Activated naive CD4-positive, alpha-beta T cell treated with anti-CD3 and anti-CD28 coated beads for 36 hours (primary cell): ENCODE measurements around the gene PTH2R. TPM values are rescaled to one million over a fixed set of nuclear protein-coding genes. Genes with fewer than 3 reads are reported as not detected.
"Not testable (repeated sequence)": the region's sequence is repeated elsewhere in the genome, so short reads cannot be mapped to it uniquely, and the experiment has no call there.

Experiments used
- CTCF ChIA-PET: fragments of 350-600 bp; sonication (Branson Sonifier 250); formaldehyde crosslinking; loops from one replicate; lab custom pipeline; 2021; ENCODE audit warnings: antibody characterized with exemption; lab: Charles Lee
- DNase-seq: peaks from one replicate; pipeline ENCODE4 v3.0.0-alpha.2; 2020
- H3K27ac Mint-ChIP-seq: one replicate; pipeline ENCODE4 v1.8.0; 2021; ENCODE audit warnings: mild to moderate bottlenecking, mixed read lengths
- H3K27me3 Mint-ChIP-seq: one replicate; pipeline ENCODE4 v1.8.0; 2021; ENCODE audit warnings: low read depth, mixed read lengths
- H3K36me3 Mint-ChIP-seq: one replicate; pipeline ENCODE4 v1.8.0; 2021; ENCODE audit warnings: low read depth, mixed read lengths
- H3K4me1 Mint-ChIP-seq: one replicate; pipeline ENCODE4 v1.8.0; 2021; ENCODE audit warnings: low read depth, mixed read lengths
- H3K4me3 Mint-ChIP-seq: one replicate; pipeline ENCODE4 v1.8.0; 2021; ENCODE audit warnings: mild to moderate bottlenecking, moderate library complexity, mixed read lengths
- H3K9me3 Mint-ChIP-seq: one replicate; pipeline ENCODE4 v1.8.0; 2021; ENCODE audit warnings: mixed read lengths
- intact Hi-C: fragments of 100-400 bp; cut with micrococcal nuclease; formaldehyde crosslinking; loops from one replicate; pipeline ENCODE4 v1.15.1; 2023
- total RNA-seq, 2 experiments: library from RNA; stranded (reverse); gene quantifications; one replicate each; pipeline ENCODE4 v1.2.3, GENCODE V29; 2021

The PTH2R gene
- total RNA-seq, 2 experiments from 2014 or later = not detected

GRCh38 chr2:208492069-208492468 is 85.5 kb downstream of the PTH2R start:
- peaks cover 1% of the 10 kb centered on the region for H3K9me3 Mint-ChIP-seq
- DNase-seq = no peak
- CTCF ChIA-PET = no interaction called here
- H3K27me3 Mint-ChIP-seq = peaks cover 1% of the 10 kb centered on the region
- no peak overlapping the region for H3K4me3 Mint-ChIP-seq
- H3K36me3 Mint-ChIP-seq = no peaks in the 10 kb centered on the region
- H3K4me1 Mint-ChIP-seq = no peaks in the 10 kb centered on the region
- H3K27ac Mint-ChIP-seq = no peak overlapping the region
- intact Hi-C loops = no loop called here

GRCh38 chr2:208493186-208493585 is 86.6 kb downstream of the PTH2R start:
- no peak for DNase-seq
- Mint-ChIP-seq H3K4me3 (no peak overlapping the region), H3K27me3 (no peaks in the 10 kb centered on the region), H3K27ac (no peak overlapping the region), H3K36me3 (no peaks in the 10 kb centered on the region), H3K9me3 (no peaks in the 10 kb centered on the region), H3K4me1 (no peaks in the 10 kb centered on the region)
- intact Hi-C loops = no loop called here
- CTCF ChIA-PET = no interaction called here

GRCh38 chr2:208496129-208496528 is 89.5 kb downstream of the PTH2R start:
- Mint-ChIP-seq H3K27me3 (no peaks in the 10 kb centered on the region), H3K4me3 (no peak overlapping the region), H3K36me3 (no peaks in the 10 kb centered on the region), H3K9me3 (no peaks in the 10 kb centered on the region), H3K27ac (no peak overlapping the region), H3K4me1 (no peaks in the 10 kb centered on the region)
- intact Hi-C loops = no loop called here
- CTCF ChIA-PET = no interaction called here
- no peak for DNase-seq

GRCh38 chr2:208501206-208501605 is 94.6 kb downstream of the PTH2R start:
- intact Hi-C loops = no loop called here
- no peaks in the 10 kb centered on the region for H3K36me3 Mint-ChIP-seq
- no peak overlapping the region for H3K4me3 Mint-ChIP-seq
- CTCF ChIA-PET = interaction anchor here (1.7 kb wide), 1 partner anchor 11 kb away, joined by 3 read pairs; no protein-coding TSS in a partner anchor
- no peak for DNase-seq
- H3K4me1 Mint-ChIP-seq = no peaks in the 10 kb centered on the region
- H3K27me3 Mint-ChIP-seq = no peaks in the 10 kb centered on the region
- no peaks in the 10 kb centered on the region for H3K9me3 Mint-ChIP-seq
- no peak overlapping the region for H3K27ac Mint-ChIP-seq

- intact Hi-C loops = no loop called here
- peaks cover 4% of the 10 kb centered on the region for H3K9me3 Mint-ChIP-seq
- no peak overlapping the region for H3K4me3 Mint-ChIP-seq
- H3K27ac Mint-ChIP-seq = no peak overlapping the region
- CTCF ChIA-PET = no interaction called here
- no peaks in the 10 kb centered on the region for H3K36me3 Mint-ChIP-seq
- no peaks in the 10 kb centered on the region for H3K4me1 Mint-ChIP-seq
- DNase-seq = no peak
- no peaks in the 10 kb centered on the region for H3K27me3 Mint-ChIP-seq
These were observed 95.7 kb downstream of the PTH2R start for GRCh38 chr2:208502288-208502687.

- H3K4me3 Mint-ChIP-seq, H3K27ac Mint-ChIP-seq, H3K36me3 Mint-ChIP-seq, CTCF ChIA-PET, H3K27me3 Mint-ChIP-seq, intact Hi-C loops, H3K9me3 Mint-ChIP-seq, H3K4me1 Mint-ChIP-seq, DNase-seq: not testable (repeated sequence)
These were observed 98.8 kb downstream of the PTH2R start for GRCh38 chr2:208505365-208505764.

- H3K9me3 Mint-ChIP-seq = peaks cover 9% of the 10 kb centered on the region
- H3K27me3 Mint-ChIP-seq = no peaks in the 10 kb centered on the region
- H3K4me3 Mint-ChIP-seq = no peak overlapping the region
- no peak overlapping the region for H3K27ac Mint-ChIP-seq
- no peaks in the 10 kb centered on the region for H3K4me1 Mint-ChIP-seq
- DNase-seq = no peak
- intact Hi-C loops = no loop called here
- CTCF ChIA-PET = no interaction called here
- no peaks in the 10 kb centered on the region for H3K36me3 Mint-ChIP-seq
These were observed 103.0 kb downstream of the PTH2R start for GRCh38 chr2:208509586-208509985.

GRCh38 chr2:208511016-208511415 is 104.4 kb downstream of the PTH2R start:
- DNase-seq = no peak
- no peaks in the 10 kb centered on the region for H3K4me1 Mint-ChIP-seq
- no peak overlapping the region for H3K27ac Mint-ChIP-seq
- peaks cover 17% of the 10 kb centered on the region for H3K9me3 Mint-ChIP-seq
- intact Hi-C loops = no loop called here
- no peak overlapping the region for H3K4me3 Mint-ChIP-seq
- H3K36me3 Mint-ChIP-seq = no peaks in the 10 kb centered on the region
- no peaks in the 10 kb centered on the region for H3K27me3 Mint-ChIP-seq
- CTCF ChIA-PET = interaction anchor here (0.6 to 0.7 kb wide), 2 partner anchors 16 to 1148 kb away, joined by 3 to 5 read pairs; no protein-coding TSS in a partner anchor

- intact Hi-C loops = no loop called here
- Mint-ChIP-seq H3K27ac (no peak overlapping the region), H3K27me3 (no peaks in the 10 kb centered on the region), H3K9me3 (peaks cover 14% of the 10 kb centered on the region), H3K4me3 (no peak overlapping the region), H3K4me1 (no peaks in the 10 kb centered on the region), H3K36me3 (no peaks in the 10 kb centered on the region)
- no peak for DNase-seq
- CTCF ChIA-PET = interaction anchor here (0.6 kb wide), 1 partner anchor 1147 kb away, joined by 3 read pairs; no protein-coding TSS in a partner anchor
These were observed 105.0 kb downstream of the PTH2R start for GRCh38 chr2:208511573-208511972.

- Mint-ChIP-seq H3K27me3 (no peaks in the 10 kb centered on the region), H3K9me3 (peaks cover 10% of the 10 kb centered on the region), H3K4me3 (no peak overlapping the region), H3K27ac (no peak overlapping the region), H3K36me3 (no peaks in the 10 kb centered on the region), H3K4me1 (no peaks in the 10 kb centered on the region)
- no peak for DNase-seq
- intact Hi-C loops = no loop called here
- CTCF ChIA-PET = no interaction called here
These were observed 108.5 kb downstream of the PTH2R start for GRCh38 chr2:208515099-208515498.

- DNase-seq, H3K4me3 Mint-ChIP-seq, H3K27ac Mint-ChIP-seq, H3K36me3 Mint-ChIP-seq, H3K27me3 Mint-ChIP-seq, H3K4me1 Mint-ChIP-seq, intact Hi-C loops: not testable (repeated sequence)
- CTCF ChIA-PET = interaction anchor here (0.7 kb wide), 1 partner anchor 31 kb away, joined by 3 read pairs; no protein-coding TSS in a partner anchor
- H3K9me3 Mint-ChIP-seq = peaks cover 16% of the 10 kb centered on the region
These were observed 116.5 kb downstream of the PTH2R start for GRCh38 chr2:208523069-208523468.

GRCh38 chr2:208525165-208525564 is 118.6 kb downstream of the PTH2R start:
- H3K27me3 Mint-ChIP-seq, intact Hi-C loops, CTCF ChIA-PET, H3K4me3 Mint-ChIP-seq, DNase-seq, H3K27ac Mint-ChIP-seq, H3K36me3 Mint-ChIP-seq, H3K4me1 Mint-ChIP-seq: not testable (repeated sequence)
- peaks cover 16% of the 10 kb centered on the region for H3K9me3 Mint-ChIP-seq

GRCh38 chr2:208529796-208530195 is 123.2 kb downstream of the PTH2R start:
- no peak for DNase-seq
- Mint-ChIP-seq H3K36me3 (no peaks in the 10 kb centered on the region), H3K9me3 (no peaks in the 10 kb centered on the region), H3K4me3 (no peak overlapping the region), H3K27me3 (peaks cover 2% of the 10 kb centered on the region), H3K27ac (no peak overlapping the region), H3K4me1 (no peaks in the 10 kb centered on the region)
- intact Hi-C loops = no loop called here
- CTCF ChIA-PET = interaction anchor here (0.6 kb wide), 1 partner anchor 102 kb away, joined by 4 read pairs; no protein-coding TSS in a partner anchor
